Loucy (cell line): Measurements from ENCODE around the gene MTRF1L.

ENCODE experiments used
- H2AFZ ChIP-seq: fragments of 200-600 bp; sonication (generic); 2 replicates; pipeline ENCODE4 v1.6.0; 2016; ENCODE audit warnings: antibody characterized with exemption, mild to moderate bottlenecking, low read length, moderate library complexity
- H3F3A ChIP-seq: fragments of 200-600 bp; 2 replicates; pipeline ENCODE4 v1.6.0; 2016; ENCODE audit warnings: antibody characterized with exemption, low read depth, mild to moderate bottlenecking
- H3K27me3 ChIP-seq: fragments of 200-600 bp; sonication (generic); 2 replicates; pipeline ENCODE4 v1.6.1; 2014; ENCODE audit warnings: low read length, mild to moderate bottlenecking; ENCODE audit not compliant: insufficient read depth, poor library complexity, severe bottlenecking
- H3K36me3 ChIP-seq: fragments of 200-600 bp; sonication (generic); 2 replicates; pipeline ENCODE4 v1.6.1; 2016; ENCODE audit warnings: low read length; ENCODE audit not compliant: insufficient read depth
- H3K4me1 ChIP-seq: fragments of 200-600 bp; sonication (generic); 2 replicates; pipeline ENCODE4 v1.5.1; 2014; ENCODE audit warnings: low read length, mild to moderate bottlenecking; ENCODE audit not compliant: insufficient read depth, poor library complexity, severe bottlenecking
- H3K4me2 ChIP-seq: fragments of 200-600 bp; sonication (generic); 2 replicates; pipeline ENCODE4 v1.6.0; 2014; ENCODE audit warnings: antibody characterized with exemption, low read length, low read depth, mild to moderate bottlenecking; ENCODE audit not compliant: poor library complexity, severe bottlenecking
- H3K4me3 ChIP-seq: fragments of 200-600 bp; sonication (generic); 2 replicates; pipeline ENCODE4 v1.5.1; 2014; ENCODE audit warnings: low read length, mild to moderate bottlenecking, mixed read lengths; ENCODE audit not compliant: poor library complexity, severe bottlenecking
- H3K79me2 ChIP-seq: fragments of 200-600 bp; sonication (generic); 2 replicates; pipeline ENCODE4 v1.6.1; 2014; ENCODE audit warnings: low read length; ENCODE audit not compliant: insufficient read depth
- H3K9ac ChIP-seq: fragments of 200-600 bp; sonication (generic); 2 replicates; pipeline ENCODE4 v1.6.0; 2014; ENCODE audit warnings: mild to moderate bottlenecking, low read depth, low read length, moderate library complexity; ENCODE audit not compliant: poor library complexity, severe bottlenecking
- H3K9me2 ChIP-seq: fragments of 200-600 bp; sonication (generic); replicated peaks from 2 replicates; pipeline ENCODE4 v1.6.1; 2016; ENCODE audit warnings: low read depth, low read length, mixed read lengths
- H3K9me3 ChIP-seq: fragments of 200-600 bp; sonication (generic); 2 replicates; pipeline ENCODE4 v1.6.1; 2014; ENCODE audit warnings: mild to moderate bottlenecking, antibody characterized with exemption, low read length, low read depth; ENCODE audit not compliant: insufficient read depth
- H4K20me1 ChIP-seq: fragments of 200-600 bp; sonication (generic); 2 replicates; pipeline ENCODE4 v1.6.0; 2014; ENCODE audit warnings: antibody characterized with exemption, low read length, mild to moderate bottlenecking; ENCODE audit not compliant: insufficient read depth, poor library complexity, severe bottlenecking
- CTCF ChIP-seq: fragments of 200-600 bp; sonication (generic); conservative IDR thresholded peaks from 2 replicates; pipeline ENCODE4 v1.5.1; 2014; ENCODE audit warnings: mild to moderate bottlenecking, antibody characterized with exemption, low read length
- EZH2phosphoT487 ChIP-seq: fragments of 200-600 bp; IDR thresholded peaks from 2 replicates; pipeline ENCODE4 v1.6.1; 2018; ENCODE audit warnings: antibody characterized with exemption, mild to moderate bottlenecking, moderate library complexity, borderline replicate concordance

The MTRF1L gene

GRCh38 chr6:152976749-152977148 lies 25.8 kb downstream of the MTRF1L start:
- Histone ChIP-seq H3K4me3 (peak overlapping the region; percentile 69), H4K20me1 (peaks cover 98% of the 10 kb centered on the region), H3F3A (no peaks in the 10 kb centered on the region), H3K4me1 (peaks cover 66% of the 10 kb centered on the region), H3K79me2 (peaks cover 100% of the 10 kb centered on the region), H3K9me2 (no peaks in the 10 kb centered on the region), H3K4me2 (peak overlapping the region; percentile 97), H3K36me3 (peaks cover 36% of the 10 kb centered on the region), H3K27me3 (no peaks in the 10 kb centered on the region), H3K9ac (peak overlapping the region; percentile 53), H3K9me3 (no peaks in the 10 kb centered on the region), H2AFZ (no peak overlapping the region)
- TF ChIP-seq CTCF (no peak), EZH2phosphoT487 (no peak)

GRCh38 chr6:152975204-152975915 lies 27.1 kb downstream of the MTRF1L start:
- no peaks in the 10 kb centered on the region for H3K9me3 ChIP-seq
- H2AFZ ChIP-seq = no peak overlapping the region
- no peaks in the 10 kb centered on the region for H3F3A ChIP-seq
- TF ChIP-seq EZH2phosphoT487 (no peak), CTCF (no peak)
- peak overlapping the region; percentile 97 for H3K4me2 ChIP-seq
- H3K79me2 ChIP-seq = peaks cover 96% of the 10 kb centered on the region
- H3K4me3 ChIP-seq = peak overlapping the region; percentile 69
- H4K20me1 ChIP-seq = peaks cover 97% of the 10 kb centered on the region
- H3K9me2 ChIP-seq = no peaks in the 10 kb centered on the region
- no peaks in the 10 kb centered on the region for H3K27me3 ChIP-seq
- peaks cover 55% of the 10 kb centered on the region for H3K4me1 ChIP-seq
- peaks cover 50% of the 10 kb centered on the region for H3K36me3 ChIP-seq
- H3K9ac ChIP-seq = peak overlapping the region; percentile 55

GRCh38 chr6:152973916-152974315 lies 28.6 kb downstream of the MTRF1L start:
- Histone ChIP-seq H3K4me3 (peak overlapping the region; percentile 69), H2AFZ (no peak overlapping the region), H3F3A (peaks cover 8% of the 10 kb centered on the region; the same call in 1 of the 2 replicates), H3K9me3 (no peaks in the 10 kb centered on the region), H3K9me2 (no peaks in the 10 kb centered on the region), H3K27me3 (no peaks in the 10 kb centered on the region), H3K4me1 (peaks cover 41% of the 10 kb centered on the region), H3K36me3 (peaks cover 62% of the 10 kb centered on the region), H4K20me1 (peaks cover 82% of the 10 kb centered on the region), H3K79me2 (peaks cover 81% of the 10 kb centered on the region), H3K4me2 (peak overlapping the region; percentile 97), H3K9ac (peak overlapping the region; percentile 55)
- TF ChIP-seq EZH2phosphoT487 (no peak), CTCF (no peak)
